ENCODE measurements around the gene WSCD2. TPM values are rescaled to one million over a fixed set of nuclear protein-coding genes. Genes with fewer than 3 reads are reported as not detected.

The WSCD2 gene
- total and polyA plus RNA-seq, 9 donors = under 0.01 to 2.6 (median 0.53) TPM; not detected in 1

DNA sequence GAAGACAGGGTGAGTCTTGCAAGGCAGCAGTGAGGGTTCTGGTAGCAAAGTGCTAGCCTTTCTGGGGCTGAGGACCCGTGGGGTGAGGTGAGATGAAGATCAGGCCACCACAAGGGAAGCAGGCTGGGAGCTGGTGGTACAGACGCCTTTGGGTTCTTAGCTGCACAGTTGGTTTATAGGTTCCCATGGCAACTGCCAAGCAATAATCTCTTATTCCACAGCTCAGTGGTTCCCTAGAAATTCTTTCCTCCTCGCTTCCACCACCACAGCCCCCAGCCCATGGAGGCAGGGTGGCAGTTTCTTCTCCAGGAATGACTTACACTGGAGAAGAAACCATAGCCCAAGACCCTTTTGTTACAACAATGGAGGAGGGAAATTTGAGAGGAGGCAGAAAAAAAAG lies 127.9 kb downstream of the WSCD2 start:
- no peak overlapping the region for H3K27ac ChIP-seq
- DNase-seq = no peak
- no peak for TF ChIP-seq EP300 (IDR thresholded peaks at IDR 0.05)
- TF ChIP-seq, protein P1, sequence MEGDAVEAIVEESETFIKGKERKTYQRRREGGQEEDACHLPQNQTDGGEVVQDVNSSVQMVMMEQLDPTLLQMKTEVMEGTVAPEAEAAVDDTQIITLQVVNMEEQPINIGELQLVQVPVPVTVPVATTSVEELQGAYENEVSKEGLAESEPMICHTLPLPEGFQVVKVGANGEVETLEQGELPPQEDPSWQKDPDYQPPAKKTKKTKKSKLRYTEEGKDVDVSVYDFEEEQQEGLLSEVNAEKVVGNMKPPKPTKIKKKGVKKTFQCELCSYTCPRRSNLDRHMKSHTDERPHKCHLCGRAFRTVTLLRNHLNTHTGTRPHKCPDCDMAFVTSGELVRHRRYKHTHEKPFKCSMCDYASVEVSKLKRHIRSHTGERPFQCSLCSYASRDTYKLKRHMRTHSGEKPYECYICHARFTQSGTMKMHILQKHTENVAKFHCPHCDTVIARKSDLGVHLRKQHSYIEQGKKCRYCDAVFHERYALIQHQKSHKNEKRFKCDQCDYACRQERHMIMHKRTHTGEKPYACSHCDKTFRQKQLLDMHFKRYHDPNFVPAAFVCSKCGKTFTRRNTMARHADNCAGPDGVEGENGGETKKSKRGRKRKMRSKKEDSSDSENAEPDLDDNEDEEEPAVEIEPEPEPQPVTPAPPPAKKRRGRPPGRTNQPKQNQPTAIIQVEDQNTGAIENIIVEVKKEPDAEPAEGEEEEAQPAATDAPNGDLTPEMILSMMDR (IDR thresholded peaks at IDR 0.05) = no peak
- no peak for TF ChIP-seq POLR2A (IDR thresholded peaks at IDR 0.05)
- no peaks in the 10 kb centered on the region for H3K9me3 ChIP-seq
- H3K36me3 ChIP-seq = no peaks in the 10 kb centered on the region
- H3K27me3 ChIP-seq = no peaks in the 10 kb centered on the region
- H3K4me3 ChIP-seq = no peak overlapping the region
- 15 to 38% (median 27%) methylated on average over 3 of the region's 3 CpGs for WGBS, 3 donors
- intact Hi-C loops (cut with DNase I) = no loop called here
- no peaks in the 10 kb centered on the region for H3K4me1 ChIP-seq (ENCODE audit: insufficient read depth)

- Histone ChIP-seq H3K4me3 (no peak overlapping the region), H3K27me3 (no peaks in the 10 kb centered on the region), H3K36me3 (no peaks in the 10 kb centered on the region), H3K4me1 (ENCODE audit: insufficient read depth) (no peaks in the 10 kb centered on the region), H3K9me3 (no peaks in the 10 kb centered on the region), H3K27ac (no peak overlapping the region)
- no peak for TF ChIP-seq EP300 (IDR thresholded peaks at IDR 0.05)
- TF ChIP-seq, protein P1 (IDR thresholded peaks at IDR 0.05) = no peak
- TF ChIP-seq POLR2A (IDR thresholded peaks at IDR 0.05) = no peak
- DNase-seq = no peak
- intact Hi-C loops (cut with DNase I) = no loop called here
- 70 to 83% (median 75%) methylated on average over 4 of the region's 4 CpGs for WGBS, 3 donors
Observed at GRCh38 chr12:108257610-108258106, 128.6 kb downstream of the WSCD2 start.

DNA sequence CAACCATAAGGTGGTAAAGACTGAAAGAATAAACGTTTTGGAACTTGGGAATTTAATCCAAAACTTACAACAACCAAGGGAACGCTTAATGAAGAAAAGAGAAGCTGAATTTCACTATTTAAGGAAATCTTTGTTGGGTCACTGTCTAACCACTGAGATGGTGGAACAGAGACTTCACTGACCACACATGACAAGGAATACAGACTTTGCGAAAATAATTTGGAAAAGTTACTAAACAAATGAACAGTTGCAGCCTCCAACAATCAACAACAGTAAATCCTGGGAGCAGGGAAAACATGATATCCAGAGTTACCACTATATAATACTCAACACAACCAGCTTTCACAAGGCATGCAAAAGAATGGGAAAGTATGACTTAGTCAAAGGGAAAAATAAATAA lies 131.0 kb downstream of the WSCD2 start:
- Histone ChIP-seq H3K9me3 (no peaks in the 10 kb centered on the region), H3K4me3 (no peak overlapping the region), H3K27ac (no peak overlapping the region), H3K27me3 (no peaks in the 10 kb centered on the region), H3K4me1 (ENCODE audit: insufficient read depth) (no peaks in the 10 kb centered on the region), H3K36me3 (no peaks in the 10 kb centered on the region)
- intact Hi-C loops (cut with DNase I) = no loop called here
- no peak for DNase-seq
- TF ChIP-seq EP300 (IDR thresholded peaks at IDR 0.05) (no peak), POLR2A (IDR thresholded peaks at IDR 0.05) (no peak)
- TF ChIP-seq, protein P1 (IDR thresholded peaks at IDR 0.05) = no peak
- WGBS, 3 donors = 36 to 52% (median 49%) methylated on average over 3 of the region's 3 CpGs

- Histone ChIP-seq H3K4me1 (ENCODE audit: insufficient read depth) (no peaks in the 10 kb centered on the region), H3K27ac (no peak overlapping the region), H3K9me3 (no peaks in the 10 kb centered on the region), H3K4me3 (no peak overlapping the region), H3K36me3 (no peaks in the 10 kb centered on the region), H3K27me3 (no peaks in the 10 kb centered on the region)
- no peak for TF ChIP-seq EP300 (IDR thresholded peaks at IDR 0.05)
- TF ChIP-seq, protein P1 (IDR thresholded peaks at IDR 0.05) = no peak
- no peak for TF ChIP-seq POLR2A (IDR thresholded peaks at IDR 0.05)
- no peak for DNase-seq
- intact Hi-C loops (cut with DNase I) = no loop called here
Observed at GRCh38 chr12:108260969-108261368, 131.9 kb downstream of the WSCD2 start.

Measured in ovary (tissue), 9 donors.